Activated B cell treated with CpG ODN at 0.5 μM for 24 hours (primary cell): Measurements from ENCODE around the gene LIFR. TPM values are rescaled to one million over a fixed set of nuclear protein-coding genes. Genes with fewer than 3 reads are reported as not detected.

Source experiments
- ATAC-seq: fragments of 200-7000 bp; cut with Tn5 transposase; one replicate; pipeline ENCODE4 v1.10.0; 2021; ENCODE audit warnings: low read depth, mild to moderate bottlenecking, moderate library complexity
- CTCF ChIA-PET: fragments of 350-600 bp; sonication (Branson Sonifier 250); formaldehyde crosslinking; loops from one replicate; lab custom pipeline; 2021; ENCODE audit warnings: antibody characterized with exemption; lab: Charles Lee
- POLR2A ChIA-PET: fragments of 350-600 bp; sonication (Branson Sonifier 250); formaldehyde crosslinking; loops from one replicate; lab custom pipeline; 2021; ENCODE audit warnings: antibody characterized with exemption; lab: Charles Lee
- DNase-seq: peaks from one replicate; pipeline ENCODE4 v3.0.0; 2022
- H3K27ac Mint-ChIP-seq: one replicate; pipeline ENCODE4 v1.8.0; 2020; ENCODE audit warnings: mixed read lengths
- H3K27me3 Mint-ChIP-seq: one replicate; pipeline ENCODE4 v1.8.0; 2021; ENCODE audit warnings: mixed read lengths
- H3K36me3 Mint-ChIP-seq: one replicate; pipeline ENCODE4 v1.8.0; 2021; ENCODE audit warnings: low read depth, mixed read lengths
- H3K4me1 Mint-ChIP-seq: one replicate; pipeline ENCODE4 v1.8.0; 2021; ENCODE audit warnings: mixed read lengths
- H3K4me3 Mint-ChIP-seq: one replicate; pipeline ENCODE4 v1.8.0; 2020; ENCODE audit warnings: mild to moderate bottlenecking, mixed read lengths
- H3K9me3 Mint-ChIP-seq: one replicate; pipeline ENCODE4 v1.8.0; 2020; ENCODE audit warnings: mixed read lengths
- CTCF ChIP-seq: fragments of 200-600 bp; IDR thresholded peaks from one replicate; pipeline ENCODE4 v1.8.0; 2022; ENCODE audit warnings: antibody characterized with exemption, mild to moderate bottlenecking
- intact Hi-C: fragments of 100-400 bp; cut with micrococcal nuclease; formaldehyde crosslinking; loops from one replicate; pipeline ENCODE4 v1.15.1; 2024
- total RNA-seq: library from RNA; stranded (reverse); gene quantifications from 2 replicates; pipeline ENCODE4 v1.2.3, GENCODE V29; 2022

LIFR gene
- total RNA-seq, 1 donor from 2014 or later: not detected

DNA sequence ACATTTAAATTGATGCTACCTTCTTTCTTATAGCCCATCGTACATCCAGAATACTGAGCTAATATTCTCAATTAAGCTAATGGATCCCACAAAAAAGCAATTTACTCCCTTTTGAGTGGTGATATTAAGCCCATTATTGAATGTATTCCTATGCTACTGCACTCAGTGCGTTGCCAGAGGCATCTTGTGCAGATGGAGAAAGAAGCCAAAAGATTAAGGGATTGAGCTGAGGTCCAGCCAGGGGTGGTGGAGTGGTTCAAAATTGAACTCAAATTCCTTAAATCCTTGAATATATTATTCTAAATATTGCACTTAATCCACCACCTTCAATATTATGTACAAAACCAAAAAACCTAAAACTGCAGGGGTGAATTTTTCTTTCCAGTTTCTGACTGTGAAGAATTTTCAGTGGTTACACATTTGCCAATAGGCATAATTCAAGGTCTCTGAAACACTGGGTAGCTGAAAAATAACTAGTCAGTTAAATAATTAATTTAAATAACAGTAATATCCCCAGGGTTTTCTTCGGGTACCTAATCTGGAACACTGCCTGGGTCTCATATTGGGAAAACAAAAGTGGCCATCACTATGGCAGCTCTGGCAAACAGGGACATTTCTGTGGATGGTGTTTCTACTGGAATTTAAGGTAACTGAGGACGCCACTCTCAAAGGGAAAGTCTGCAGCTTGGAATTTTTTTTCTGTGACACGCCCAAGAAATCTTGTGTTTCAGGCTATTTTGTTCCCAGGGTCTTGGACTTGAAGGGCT is 6.2 kb upstream of the LIFR start:
- peaks cover 31% of the 10 kb centered on the region for H3K27me3 Mint-ChIP-seq
- DNase-seq: no peak
- H3K4me1 Mint-ChIP-seq: peaks cover 2% of the 10 kb centered on the region
- ChIA-PET POLR2A (no interaction called here), CTCF (no interaction called here)
- TF ChIP-seq CTCF: no peak
- H3K9me3 Mint-ChIP-seq: no peaks in the 10 kb centered on the region
- no peak overlapping the region for H3K27ac Mint-ChIP-seq
- H3K4me3 Mint-ChIP-seq: no peak overlapping the region
- H3K36me3 Mint-ChIP-seq: no peaks in the 10 kb centered on the region
- intact Hi-C loops: no loop called here
- no peak for ATAC-seq

DNA sequence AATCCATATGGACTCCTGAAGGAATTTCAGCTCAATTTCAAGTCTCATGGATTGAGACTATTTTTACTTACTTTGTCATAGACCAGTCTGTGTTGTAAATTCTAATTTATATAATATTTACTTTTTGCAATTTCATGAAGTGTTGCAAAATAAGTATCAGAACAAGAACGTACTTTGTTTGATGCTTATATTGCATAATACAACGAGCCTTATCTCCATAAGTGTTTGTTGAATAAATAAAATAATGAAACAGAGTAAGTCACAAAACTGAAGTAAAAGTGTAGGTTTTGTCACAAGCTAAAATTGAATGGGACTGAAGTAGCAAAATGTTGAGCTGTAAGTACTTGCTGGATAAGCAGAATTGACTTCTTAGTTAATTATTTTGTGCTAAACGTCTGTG is 3.0 kb upstream of the LIFR start:
- Mint-ChIP-seq H3K27ac (no peak overlapping the region), H3K9me3 (no peaks in the 10 kb centered on the region), H3K36me3 (no peaks in the 10 kb centered on the region), H3K4me3 (no peak overlapping the region), H3K4me1 (peaks cover 15% of the 10 kb centered on the region), H3K27me3 (peaks cover 48% of the 10 kb centered on the region)
- DNase-seq: no peak
- CTCF ChIA-PET: no interaction called here
- ATAC-seq: no peak
- TF ChIP-seq CTCF: no peak
- intact Hi-C loops: no loop called here
- POLR2A ChIA-PET: no interaction called here

DNA sequence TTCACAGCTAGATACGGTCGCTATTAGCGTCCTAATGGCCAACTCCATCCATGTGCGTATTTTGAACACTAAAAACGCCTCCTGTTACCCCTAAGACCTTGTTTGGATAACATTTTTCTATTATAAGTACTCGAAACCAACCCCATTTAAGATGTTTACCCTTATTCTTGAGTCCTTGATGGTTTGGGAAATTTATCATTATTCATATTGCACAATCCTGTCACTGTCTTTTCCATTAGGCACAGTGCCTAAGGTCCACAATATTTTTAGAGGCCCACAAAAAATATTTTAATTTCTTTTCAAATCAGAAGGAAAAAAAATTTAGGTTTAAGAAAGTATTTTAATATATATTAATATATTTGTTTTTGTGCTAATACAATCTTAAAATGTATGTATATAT is 1.3 kb upstream of the LIFR start:
- Mint-ChIP-seq H3K4me1 (peaks cover 15% of the 10 kb centered on the region), H3K27ac (no peak overlapping the region), H3K36me3 (no peaks in the 10 kb centered on the region), H3K9me3 (no peaks in the 10 kb centered on the region), H3K27me3 (peaks cover 57% of the 10 kb centered on the region), H3K4me3 (peak overlapping the region; percentile 72)
- DNase-seq: no peak
- no peak for TF ChIP-seq CTCF
- ChIA-PET CTCF (interaction anchor here (1.0 kb wide), 1 partner anchor 116 kb away, joined by 3 read pairs; no protein-coding TSS in a partner anchor), POLR2A (no interaction called here)
- no peak for ATAC-seq
- intact Hi-C loops: no loop called here

GRCh38 chr5:38557308-38557710 is 863 bp upstream of the LIFR start:
- no peak for TF ChIP-seq CTCF
- ChIA-PET CTCF (interaction anchor here (1.0 kb wide), 1 partner anchor 115 kb away, joined by 3 read pairs; no protein-coding TSS in a partner anchor), POLR2A (no interaction called here)
- DNase-seq (no peak), ATAC-seq (no peak)
- Mint-ChIP-seq H3K36me3 (no peaks in the 10 kb centered on the region), H3K27me3 (peaks cover 60% of the 10 kb centered on the region), H3K4me3 (peak overlapping the region; percentile 72), H3K9me3 (no peaks in the 10 kb centered on the region), H3K27ac (no peak overlapping the region), H3K4me1 (peaks cover 15% of the 10 kb centered on the region)
- intact Hi-C loops: no loop called here

DNA sequence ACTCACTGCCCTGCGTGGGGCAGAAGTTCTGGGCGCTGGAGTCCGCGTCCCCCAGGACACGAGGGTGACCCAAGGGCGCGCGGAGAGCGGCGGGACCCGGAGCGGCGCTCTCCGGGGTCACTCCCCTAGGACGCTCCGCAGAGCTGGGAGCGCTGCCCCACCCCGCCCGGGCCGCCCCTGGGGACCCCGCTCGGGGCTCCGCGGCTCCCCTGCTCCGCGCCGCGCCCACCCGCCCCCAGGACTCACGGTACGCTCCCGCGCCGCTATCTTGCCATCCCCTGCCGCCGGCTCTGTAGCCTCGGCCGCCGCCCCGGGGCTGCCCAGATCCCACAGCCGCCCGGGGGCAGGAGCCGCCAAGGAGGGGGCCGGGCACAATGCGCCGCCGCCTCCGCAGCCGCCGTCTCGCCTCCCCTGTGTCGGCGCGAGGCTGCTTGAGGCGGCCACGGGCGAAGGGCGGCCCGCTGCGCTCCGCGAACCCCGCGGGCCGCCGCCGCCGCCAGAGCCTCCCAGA is 303 bp downstream of the LIFR start:
- ATAC-seq (no peak), DNase-seq (no peak)
- intact Hi-C loops: no loop called here
- ChIA-PET CTCF (no interaction called here), POLR2A (no interaction called here)
- Mint-ChIP-seq H3K9me3 (no peaks in the 10 kb centered on the region), H3K4me1 (peaks cover 15% of the 10 kb centered on the region), H3K4me3 (peak overlapping the region; percentile 47), H3K36me3 (no peaks in the 10 kb centered on the region), H3K27ac (no peak overlapping the region), H3K27me3 (peaks cover 55% of the 10 kb centered on the region)
- no peak for TF ChIP-seq CTCF
